GM19023 (cell line): ENCODE results near the gene RAPGEF2.
"Not testable (repeated sequence)": the region's sequence is repeated elsewhere in the genome, so short reads cannot be mapped to it uniquely, and the experiment has no call there.

Experiments
- ATAC-seq: cut with Tn5 transposase; IDR thresholded peaks from one replicate; pipeline ENCODE4 v1.9.1; 2021; ENCODE audit warnings: mild to moderate bottlenecking, moderate library complexity; ENCODE audit not compliant: unreplicated experiment

The RAPGEF2 gene

GRCh38 chr4:159229164-159229563 is 126.3 kb downstream of the RAPGEF2 start:
- no peak for ATAC-seq

- ATAC-seq: no peak
Observed at GRCh38 chr4:159232465-159233106, 129.7 kb downstream of the RAPGEF2 start.

GRCh38 chr4:159235779-159236368 is 133.0 kb downstream of the RAPGEF2 start:
- no peak for ATAC-seq

GRCh38 chr4:159237975-159238374 is 135.1 kb downstream of the RAPGEF2 start:
- no peak for ATAC-seq

- no peak for ATAC-seq
Observed at GRCh38 chr4:159238631-159239030, 135.8 kb downstream of the RAPGEF2 start.

- no peak for ATAC-seq
Observed at GRCh38 chr4:159239629-159240028, 136.8 kb downstream of the RAPGEF2 start.

GRCh38 chr4:159240046-159240445 is 137.2 kb downstream of the RAPGEF2 start:
- no peak for ATAC-seq

GRCh38 chr4:159240687-159241086 is 137.8 kb downstream of the RAPGEF2 start:
- no peak for ATAC-seq

GRCh38 chr4:159242427-159242826 is 139.5 kb downstream of the RAPGEF2 start:
- ATAC-seq: no peak

- ATAC-seq: no peak
Observed at GRCh38 chr4:159248384-159249178, 145.7 kb downstream of the RAPGEF2 start.

GRCh38 chr4:159250751-159251325 is 148.0 kb downstream of the RAPGEF2 start:
- no peak for ATAC-seq

GRCh38 chr4:159251580-159251979 is 148.7 kb downstream of the RAPGEF2 start:
- ATAC-seq: not testable (repeated sequence)

GRCh38 chr4:159252491-159252890 is 149.6 kb downstream of the RAPGEF2 start:
- ATAC-seq: no peak

- ATAC-seq: no peak
Observed at GRCh38 chr4:159256037-159256436, 153.2 kb downstream of the RAPGEF2 start.

GRCh38 chr4:159258889-159259560 is 156.1 kb downstream of the RAPGEF2 start:
- ATAC-seq: no peak

- no peak for ATAC-seq
Observed at GRCh38 chr4:159264057-159264456, 161.2 kb downstream of the RAPGEF2 start.

- ATAC-seq: peak; percentile 59
Observed at GRCh38 chr4:159266981-159267868, 164.3 kb downstream of the RAPGEF2 start.

- ATAC-seq: peak; percentile 2
Observed at GRCh38 chr4:159267869-159268285, 165.0 kb downstream of the RAPGEF2 start.

- ATAC-seq: no peak
Observed at GRCh38 chr4:159268607-159269006, 165.7 kb downstream of the RAPGEF2 start.

- ATAC-seq: no peak
Observed at GRCh38 chr4:159269116-159269515, 166.2 kb downstream of the RAPGEF2 start.
